Brain microvascular endothelial cell (primary cell): ENCODE data around the gene CNRIP1.

Experiments
- DNase-seq: peaks from one replicate; pipeline ENCODE4 v3.0.0-alpha.2; 2020
- H3K27ac ChIP-seq: fragments of 250-450 bp; sonication (Bioruptor Pico); 2 replicates; pipeline ENCODE4 v1.5.1; 2020; ENCODE audit warnings: mild to moderate bottlenecking, moderate library complexity
- H3K27me3 ChIP-seq: fragments of 250-450 bp; sonication (Bioruptor Pico); replicated peaks from 2 replicates; pipeline ENCODE4 v1.5.1; 2020; ENCODE audit warnings: mild to moderate bottlenecking
- H3K36me3 ChIP-seq: fragments of 250-450 bp; sonication (Bioruptor Pico); replicated peaks from 2 replicates; pipeline ENCODE4 v1.5.1; 2020; ENCODE audit warnings: mild to moderate bottlenecking
- H3K4me3 ChIP-seq: 2 replicates; pipeline ENCODE4 v1.5.1; 2011; ENCODE audit warnings: low read depth, mild to moderate bottlenecking, control low read depth, low read length, moderate library complexity
- in situ Hi-C: cut with HindIII; loops from 2 replicates; pipeline ENCODE4 v1.10.0; 2017; ENCODE audit warnings: low sequenced_read_pairs, low pct_ligation_motif_present
- TF ChIP-seq, protein P1 (sequence below): IDR thresholded peaks from 2 replicates; pipeline ENCODE4 v1.5.1; 2011; ENCODE audit warnings: low read depth, mild to moderate bottlenecking, moderate library complexity, low read length, control low read depth, inconsistent platforms; ENCODE audit errors: missing control alignments

The CNRIP1 gene

DNA sequence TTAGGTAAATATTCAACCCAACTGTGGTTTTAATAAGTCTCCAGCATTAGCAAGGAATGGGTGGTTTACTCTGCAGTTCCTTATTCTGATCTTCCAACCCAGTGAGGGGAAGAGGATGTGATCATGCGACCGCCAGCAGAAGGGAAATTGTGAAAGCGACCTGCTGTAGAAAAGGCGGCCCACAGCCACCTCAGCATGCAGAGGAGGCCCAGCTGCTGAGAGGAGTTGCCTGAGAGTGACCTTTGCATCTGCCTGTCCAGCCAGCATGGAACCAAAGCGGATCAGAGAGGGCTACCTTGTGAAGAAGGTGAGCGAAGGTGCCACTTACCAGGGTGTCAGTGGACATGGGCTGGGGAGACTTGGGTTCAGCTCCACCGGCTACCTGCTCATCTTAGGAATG lies 45.3 kb upstream of the CNRIP1 start, which contains the start of gene PLEK:
Gene PLEK (plus strand): TSS at position 196 of the 400 bp plus-strand sequence. CDS start 70 bp downstream, at position 266.
- TF ChIP-seq, protein P1, sequence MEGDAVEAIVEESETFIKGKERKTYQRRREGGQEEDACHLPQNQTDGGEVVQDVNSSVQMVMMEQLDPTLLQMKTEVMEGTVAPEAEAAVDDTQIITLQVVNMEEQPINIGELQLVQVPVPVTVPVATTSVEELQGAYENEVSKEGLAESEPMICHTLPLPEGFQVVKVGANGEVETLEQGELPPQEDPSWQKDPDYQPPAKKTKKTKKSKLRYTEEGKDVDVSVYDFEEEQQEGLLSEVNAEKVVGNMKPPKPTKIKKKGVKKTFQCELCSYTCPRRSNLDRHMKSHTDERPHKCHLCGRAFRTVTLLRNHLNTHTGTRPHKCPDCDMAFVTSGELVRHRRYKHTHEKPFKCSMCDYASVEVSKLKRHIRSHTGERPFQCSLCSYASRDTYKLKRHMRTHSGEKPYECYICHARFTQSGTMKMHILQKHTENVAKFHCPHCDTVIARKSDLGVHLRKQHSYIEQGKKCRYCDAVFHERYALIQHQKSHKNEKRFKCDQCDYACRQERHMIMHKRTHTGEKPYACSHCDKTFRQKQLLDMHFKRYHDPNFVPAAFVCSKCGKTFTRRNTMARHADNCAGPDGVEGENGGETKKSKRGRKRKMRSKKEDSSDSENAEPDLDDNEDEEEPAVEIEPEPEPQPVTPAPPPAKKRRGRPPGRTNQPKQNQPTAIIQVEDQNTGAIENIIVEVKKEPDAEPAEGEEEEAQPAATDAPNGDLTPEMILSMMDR = no peak
- DNase-seq = no peak
- H3K4me3 ChIP-seq = no peak within 1 kb of the TSS
- H3K36me3 ChIP-seq = no peaks in the 10 kb centered on the region
- H3K27me3 ChIP-seq = no peaks in the 10 kb centered on the region
- H3K27ac ChIP-seq = no peak within 1 kb of the TSS
- in situ Hi-C loops = no loop called here

DNA sequence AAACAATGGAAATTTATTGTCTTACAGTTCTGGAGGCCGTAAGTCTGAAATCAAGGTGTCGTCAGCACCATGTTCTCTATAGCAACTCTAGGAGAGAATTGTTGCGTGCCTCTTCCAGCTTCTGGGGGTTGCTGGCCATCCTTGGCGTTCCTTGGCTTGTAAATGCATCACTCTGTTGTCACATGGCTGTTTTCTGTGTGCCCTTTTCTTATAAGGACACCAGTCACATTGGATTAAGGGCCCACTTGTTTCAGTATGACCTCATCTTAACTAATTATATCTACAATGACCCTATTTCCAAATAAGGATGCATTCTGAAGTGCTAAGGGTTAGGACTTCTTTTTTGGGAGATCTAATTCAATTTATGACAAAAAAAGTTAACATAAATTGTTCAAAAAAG lies 44.0 kb upstream of the CNRIP1 start:
- H3K27ac ChIP-seq = no peak overlapping the region
- in situ Hi-C loops = no loop called here
- no peaks in the 10 kb centered on the region for H3K27me3 ChIP-seq
- no peak for DNase-seq
- H3K36me3 ChIP-seq = no peaks in the 10 kb centered on the region
- TF ChIP-seq, protein P1 = no peak
- no peak overlapping the region for H3K4me3 ChIP-seq

DNA sequence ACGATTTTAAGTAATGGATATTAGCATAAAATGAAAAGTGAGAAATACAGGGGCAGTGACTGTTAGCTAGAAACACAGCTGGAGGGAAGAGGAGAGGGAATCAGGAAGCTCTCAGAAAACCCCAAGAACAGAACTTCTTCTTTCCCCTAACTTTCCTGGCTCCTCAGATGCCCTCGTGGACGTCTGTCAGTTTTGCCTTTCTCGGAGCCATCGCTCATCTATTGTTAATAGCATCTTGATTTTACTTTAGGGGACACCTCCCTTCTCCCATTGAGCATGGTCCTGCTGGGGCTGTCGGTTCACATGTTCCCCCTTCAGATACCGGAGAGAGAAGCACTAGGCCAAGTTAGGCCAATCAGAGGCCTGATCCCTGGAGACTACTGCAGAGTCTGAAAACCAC lies 43.0 kb upstream of the CNRIP1 start:
- no peaks in the 10 kb centered on the region for H3K36me3 ChIP-seq
- no peak overlapping the region for H3K27ac ChIP-seq
- TF ChIP-seq, protein P1 = no peak
- no peak for DNase-seq
- H3K4me3 ChIP-seq = no peak overlapping the region
- H3K27me3 ChIP-seq = no peaks in the 10 kb centered on the region
- in situ Hi-C loops = no loop called here

DNA sequence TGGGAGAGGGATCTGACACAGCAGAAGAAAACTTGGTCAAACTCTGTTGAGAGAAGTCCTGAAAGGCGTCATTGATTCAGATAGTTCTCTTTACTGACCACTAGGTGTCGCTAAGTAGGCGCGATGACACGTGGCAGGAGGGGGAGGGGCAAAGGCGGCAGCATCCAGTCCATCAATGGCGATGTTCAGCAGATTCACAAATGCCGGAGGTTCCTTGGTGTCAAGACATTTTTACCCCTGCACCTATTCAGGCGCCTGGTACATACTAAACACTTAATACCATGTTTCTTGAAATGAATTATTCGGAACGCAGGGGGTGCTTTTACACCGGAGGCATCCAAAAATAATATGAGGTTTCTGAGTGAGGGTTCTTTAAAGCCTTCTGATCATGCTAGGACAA lies 42.3 kb upstream of the CNRIP1 start:
- TF ChIP-seq, protein P1 = peak; percentile 76
- Histone ChIP-seq H3K4me3 (no peak overlapping the region), H3K27me3 (no peaks in the 10 kb centered on the region), H3K36me3 (no peaks in the 10 kb centered on the region), H3K27ac (no peak overlapping the region)
- in situ Hi-C loops = no loop called here
- DNase-seq = peak; percentile 32

DNA sequence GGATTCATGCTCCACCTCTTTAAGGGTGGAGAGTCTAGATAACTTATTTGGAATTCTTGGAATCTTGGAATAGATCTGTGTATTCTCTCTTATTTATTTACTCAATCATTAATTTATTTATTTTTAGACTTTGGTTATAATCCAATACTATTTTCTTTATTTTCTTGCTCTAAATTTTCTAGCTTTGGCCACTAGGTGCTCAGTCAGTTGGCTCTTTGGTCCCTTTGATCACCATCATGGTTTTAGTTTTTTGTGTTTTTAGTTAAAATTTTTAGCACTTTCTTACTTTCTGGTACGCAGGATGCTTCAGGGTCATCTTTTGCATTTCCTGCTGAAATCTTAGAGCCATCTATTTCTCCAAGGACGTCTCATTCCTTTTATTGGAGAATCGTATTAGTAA lies 40.1 kb upstream of the CNRIP1 start:
- TF ChIP-seq, protein P1 = peak; percentile 32
- H3K36me3 ChIP-seq = no peaks in the 10 kb centered on the region
- H3K27me3 ChIP-seq = no peaks in the 10 kb centered on the region
- DNase-seq = no peak
- no peak overlapping the region for H3K4me3 ChIP-seq
- H3K27ac ChIP-seq = no peak overlapping the region
- in situ Hi-C loops = no loop called here

DNA sequence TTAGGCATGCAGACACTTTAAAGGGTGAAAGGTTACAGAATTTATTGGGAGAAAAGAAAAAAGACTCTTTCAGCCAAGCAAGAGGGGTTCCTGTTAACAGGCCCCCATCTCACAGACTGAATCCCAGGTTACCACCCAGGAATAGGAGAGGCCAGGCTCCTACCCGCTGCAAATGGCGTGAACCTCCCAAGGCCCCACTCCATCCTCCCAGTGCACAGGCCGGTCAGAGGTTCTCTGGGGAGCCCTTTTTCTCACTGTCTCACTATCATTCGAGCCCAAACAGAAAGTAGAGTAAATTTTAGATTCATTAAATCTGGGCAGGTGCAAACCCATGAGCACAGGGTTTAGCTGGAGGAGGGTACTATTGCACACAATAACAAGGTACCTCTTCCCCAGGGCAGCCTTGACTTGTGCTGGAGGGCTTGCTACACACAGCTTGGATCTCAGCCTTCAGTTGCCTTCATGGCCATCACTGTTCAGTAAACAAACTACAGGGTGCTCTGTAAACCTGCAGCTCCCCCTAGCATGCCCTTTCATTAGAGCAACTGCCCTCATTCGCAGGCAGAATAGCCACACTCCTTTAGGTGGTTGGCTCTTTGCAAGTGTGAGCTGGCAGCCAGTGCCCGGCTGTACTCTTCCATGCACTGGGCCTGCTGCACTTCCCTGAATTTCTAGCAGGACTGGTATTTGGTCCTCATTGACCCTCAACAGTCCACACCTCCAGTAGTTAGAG lies 38.0 kb upstream of the CNRIP1 start:
- no peak overlapping the region for H3K4me3 ChIP-seq
- peak; percentile 56 for DNase-seq
- H3K36me3 ChIP-seq = no peaks in the 10 kb centered on the region
- TF ChIP-seq, protein P1 = peak; percentile 73
- H3K27ac ChIP-seq = no peak overlapping the region
- in situ Hi-C loops = no loop called here
- no peaks in the 10 kb centered on the region for H3K27me3 ChIP-seq
